Ammon's horn (tissue), 1 donor: Measurements from ENCODE around the gene NEU3.
A peak's percentile ranks its signal among the peaks of the same experiment; 100 is the strongest.
"Not testable (repeated sequence)": the region's sequence is repeated elsewhere in the genome, so short reads cannot be mapped to it uniquely, and the experiment has no call there.

ENCODE experiments used
- DNase-seq: peaks from one replicate; pipeline ENCODE4 v3.0.0-alpha.2; 2016; ENCODE audit warnings: low spot score

Gene NEU3

GRCh38 chr11:74984070-74984469 is 4.7 kb upstream of the NEU3 start:
- no peak for DNase-seq

DNA sequence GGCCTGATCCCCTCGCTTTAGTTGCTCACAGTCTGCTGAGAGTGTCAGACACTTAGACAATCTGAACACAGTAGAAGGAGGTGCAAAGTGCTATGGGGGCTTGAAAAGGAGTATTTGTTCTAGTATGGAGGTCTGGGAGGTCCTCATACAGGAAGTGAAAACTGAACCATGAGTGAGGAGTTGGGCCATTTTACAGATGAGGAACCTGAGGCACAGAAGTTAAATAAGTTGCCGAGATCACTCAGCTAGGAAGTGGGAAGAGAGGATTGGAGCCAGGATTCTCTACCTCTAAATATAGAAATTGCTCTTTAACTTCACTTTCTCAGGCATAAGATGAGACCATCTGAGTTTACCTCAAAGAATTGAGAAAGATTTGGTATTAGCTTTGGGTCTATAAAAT is 4.0 kb upstream of the NEU3 start:
- no peak for DNase-seq

GRCh38 chr11:74989260-74989638 is 516 bp downstream of the NEU3 start:
- no peak for DNase-seq

DNA sequence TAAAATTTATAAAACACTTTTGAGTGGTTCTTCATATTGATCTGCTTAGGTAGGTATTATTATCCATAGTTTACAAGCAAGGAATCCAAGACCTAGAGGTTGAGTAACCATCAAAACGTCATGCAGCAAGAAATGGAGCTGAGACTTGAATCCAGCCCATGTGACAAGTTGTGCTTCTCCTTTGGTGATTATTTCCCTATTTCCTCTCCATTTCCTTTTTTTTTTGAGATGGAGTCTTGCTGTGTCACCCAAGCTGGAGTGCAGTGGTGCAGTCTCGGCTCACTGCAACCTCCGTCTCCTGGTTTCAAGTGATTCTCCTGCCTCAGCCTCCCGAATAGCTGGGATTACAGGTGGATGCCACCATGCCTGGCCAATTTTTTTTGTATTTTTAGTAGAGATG is 1.4 kb downstream of the NEU3 start:
- DNase-seq: not testable (repeated sequence)

- no peak for DNase-seq
Observed at GRCh38 chr11:74990941-74991340, 2.2 kb downstream of the NEU3 start.

DNA sequence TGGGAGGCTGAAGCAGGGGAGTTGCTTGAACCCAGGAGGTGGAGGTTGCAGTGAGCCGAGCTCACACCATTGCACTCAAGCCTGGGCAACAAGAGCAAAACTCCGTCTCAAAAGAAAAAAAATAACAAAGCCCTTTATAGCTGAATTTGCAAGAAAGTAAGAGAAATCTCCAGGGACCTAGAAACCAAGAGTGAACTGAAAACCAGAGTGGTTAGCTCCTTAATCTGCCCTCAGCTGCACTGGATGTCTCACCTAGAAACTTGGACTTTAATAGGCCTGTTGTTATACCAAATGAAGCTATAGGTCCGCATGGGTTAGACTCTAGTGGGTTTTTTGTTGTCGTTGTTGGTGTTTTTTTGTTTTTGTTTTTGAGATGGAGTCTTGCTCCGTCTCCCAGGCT is 4.1 kb downstream of the NEU3 start:
- DNase-seq: no peak

DNA sequence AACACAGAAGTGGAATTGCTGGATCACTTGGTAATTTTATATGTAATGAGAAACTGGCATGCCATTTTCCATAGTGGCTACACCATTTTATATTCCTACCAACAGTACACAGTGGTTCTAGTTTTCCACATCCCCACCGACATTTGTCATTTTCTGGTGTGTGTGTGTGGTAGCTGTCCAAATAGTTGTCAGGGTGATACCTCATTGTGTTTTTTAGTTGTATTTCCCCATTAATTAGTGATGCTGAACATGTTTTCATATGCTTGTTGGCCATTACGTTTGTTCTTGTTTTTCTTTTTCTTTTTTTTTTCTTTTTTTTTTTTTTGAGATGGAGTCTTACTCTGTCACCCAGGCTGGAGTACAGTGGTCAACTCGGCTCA is 12.2 kb downstream of the NEU3 start:
- DNase-seq: no peak

GRCh38 chr11:75001686-75002085 is 13.0 kb downstream of the NEU3 start:
- no peak for DNase-seq

DNA sequence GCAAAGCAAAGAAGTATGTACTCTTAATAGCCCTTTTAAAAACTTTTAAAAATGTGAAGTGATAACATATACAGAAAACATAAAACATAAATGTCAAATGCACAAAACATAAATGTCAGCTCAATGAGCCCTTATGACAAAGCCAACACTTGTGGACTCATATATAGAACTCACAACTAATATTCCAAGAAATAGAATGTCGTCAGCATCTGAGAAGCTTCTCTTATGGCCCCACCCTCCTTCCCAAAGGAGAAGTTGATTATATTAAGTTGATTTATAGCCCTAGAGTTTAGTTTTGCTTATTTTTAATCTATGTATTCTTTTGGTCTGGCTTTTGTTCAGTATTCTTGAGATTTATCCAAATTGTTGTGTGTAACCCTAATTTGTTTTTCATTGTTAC is 13.8 kb downstream of the NEU3 start:
- no peak for DNase-seq

GRCh38 chr11:75004215-75004614 is 15.5 kb downstream of the NEU3 start:
- no peak for DNase-seq

DNA sequence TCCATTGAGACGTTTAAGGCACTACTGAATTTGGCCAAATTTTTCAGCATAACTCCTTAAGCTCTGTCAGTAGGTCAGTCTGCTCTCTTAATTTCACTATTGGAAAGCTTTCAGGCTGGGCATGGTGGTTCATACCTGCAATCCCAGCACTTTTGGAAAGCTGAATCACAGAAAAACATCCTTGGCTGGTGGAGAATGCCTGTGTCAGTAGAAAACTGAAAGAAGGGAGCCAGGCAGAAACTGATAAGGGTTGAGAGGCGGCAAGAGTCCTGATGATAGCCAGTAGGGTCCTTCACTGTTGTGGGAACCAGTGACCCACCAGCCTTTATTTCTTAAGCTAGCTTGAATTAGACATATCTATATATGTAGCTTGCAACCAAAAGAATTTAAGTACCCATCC is 22.6 kb downstream of the NEU3 start:
- DNase-seq: no peak

DNA sequence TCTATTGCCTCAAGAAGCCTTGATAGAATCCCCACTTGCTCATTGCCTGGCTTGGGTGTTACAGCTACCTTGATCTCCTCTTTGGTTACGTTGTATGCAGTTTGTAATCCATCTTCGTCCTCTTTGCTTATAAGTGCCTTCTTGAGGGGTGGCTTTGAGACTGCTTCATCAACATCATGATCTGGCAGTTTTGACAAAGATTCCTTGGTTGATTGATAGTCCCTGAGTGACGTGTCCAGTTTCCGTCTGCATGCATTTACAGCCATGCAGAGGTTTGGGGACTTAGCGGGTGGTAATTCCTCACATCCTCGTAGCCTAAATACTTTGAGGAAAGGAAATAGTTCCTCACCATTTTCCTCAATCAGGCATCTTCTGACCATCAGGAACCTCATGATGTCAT is 23.1 kb downstream of the NEU3 start:
- no peak for DNase-seq

DNA sequence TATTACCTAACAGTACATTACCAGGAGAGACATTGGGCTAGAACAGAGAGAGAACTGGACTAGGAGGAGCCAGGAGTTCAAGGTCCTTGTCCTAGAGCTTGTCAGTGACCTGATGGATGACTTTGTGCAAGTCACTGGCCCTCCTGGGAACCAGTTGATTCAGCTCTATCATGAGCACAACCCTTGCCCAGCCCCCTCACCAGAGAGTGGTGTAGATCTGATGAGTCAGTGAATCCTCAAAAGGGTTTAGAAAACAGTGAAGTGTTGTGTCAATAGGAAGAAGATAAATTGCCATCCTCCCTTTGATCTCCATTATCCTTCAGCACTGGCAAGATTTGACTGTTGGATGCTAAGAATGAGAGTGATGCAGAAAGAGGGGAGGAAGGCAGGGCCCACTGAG is 24.3 kb downstream of the NEU3 start:
- DNase-seq: no peak

DNA sequence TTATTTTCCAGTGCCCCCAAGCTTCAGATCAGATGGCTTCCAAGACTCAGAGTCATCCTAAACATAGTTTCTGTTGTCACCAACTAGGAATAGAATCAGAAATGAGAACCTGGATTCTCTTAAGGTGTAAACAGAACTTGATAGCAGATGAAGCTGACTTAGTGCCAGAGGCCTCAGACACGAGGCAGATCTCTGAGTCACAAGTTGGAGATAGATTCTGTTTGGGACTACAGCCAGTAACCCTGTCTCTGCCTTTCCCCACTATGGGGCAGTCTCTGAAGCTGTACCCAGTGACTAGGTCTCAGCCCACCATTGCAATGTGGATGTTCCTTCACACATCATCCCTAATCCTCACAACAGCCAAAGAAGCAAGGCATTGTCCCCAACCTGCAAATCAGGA is 25.4 kb downstream of the NEU3 start:
- DNase-seq: no peak

DNA sequence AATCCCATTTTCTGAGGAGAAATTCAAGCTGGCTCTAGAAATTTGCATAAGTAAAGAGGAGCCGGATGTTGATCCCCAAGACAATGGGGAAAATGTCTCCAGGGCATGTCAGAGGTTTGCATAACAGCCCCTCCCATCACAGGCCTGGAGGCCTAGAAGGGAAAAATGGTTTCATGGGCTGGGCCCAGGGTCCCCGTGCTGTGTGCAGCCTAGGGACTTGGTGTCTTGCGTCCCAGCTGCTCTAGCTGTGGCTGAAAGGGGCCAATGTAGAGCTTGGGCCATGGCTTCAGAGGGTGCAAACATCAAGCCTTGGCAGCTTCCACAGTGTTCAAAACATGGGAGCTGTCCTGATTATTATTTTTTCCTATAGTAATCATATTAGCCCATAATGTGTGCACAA is 30.5 kb downstream of the NEU3 start:
- DNase-seq: not testable (repeated sequence)

DNA sequence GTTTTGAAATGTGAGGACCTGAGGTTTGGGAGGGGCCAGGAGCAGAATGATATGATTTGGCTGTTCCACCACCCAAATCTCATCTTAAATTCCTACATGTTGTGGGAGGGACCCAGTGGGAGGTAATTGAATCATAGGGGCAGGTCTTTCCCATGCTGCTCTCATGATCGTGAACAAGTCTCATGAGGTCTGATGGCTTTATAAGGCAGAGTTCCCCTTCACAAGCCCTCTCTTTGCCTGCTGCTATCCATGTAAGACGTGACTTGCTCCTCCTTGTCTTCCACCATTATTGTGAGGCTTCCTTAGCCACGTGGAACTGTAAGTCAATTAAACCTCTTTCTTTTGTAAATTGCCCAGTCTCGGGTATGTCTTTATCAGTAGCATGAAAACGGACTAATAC is 31.6 kb downstream of the NEU3 start:
- DNase-seq: not testable (repeated sequence)

DNA sequence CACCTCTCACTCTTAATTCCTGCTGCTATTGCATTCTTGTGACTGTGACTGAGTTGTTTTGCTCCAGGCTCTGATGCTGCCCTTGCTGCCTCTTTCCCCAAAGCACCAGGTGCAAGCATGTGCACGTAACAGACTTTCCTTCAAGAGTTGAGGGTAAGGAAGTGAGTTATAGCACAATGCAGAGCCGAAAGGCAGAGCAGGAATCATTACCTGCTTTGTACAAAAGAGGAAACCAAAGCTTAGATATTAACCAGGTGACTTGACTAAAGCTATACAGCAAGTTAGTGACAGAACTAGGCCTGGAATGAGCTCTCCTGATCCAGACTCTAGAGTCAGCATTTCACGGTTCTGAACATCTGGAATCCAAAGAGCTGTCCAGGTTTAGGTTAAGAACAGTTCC is 33.6 kb downstream of the NEU3 start:
- DNase-seq: no peak

GRCh38 chr11:75022759-75023396 is 34.1 kb downstream of the NEU3 start:
- peak; percentile 91 for DNase-seq

GRCh38 chr11:75023446-75024067 is 34.8 kb downstream of the NEU3 start:
- DNase-seq: peak; percentile 30

- peak; percentile 71 for DNase-seq
Observed at GRCh38 chr11:75024068-75024449, 35.3 kb downstream of the NEU3 start.

DNA sequence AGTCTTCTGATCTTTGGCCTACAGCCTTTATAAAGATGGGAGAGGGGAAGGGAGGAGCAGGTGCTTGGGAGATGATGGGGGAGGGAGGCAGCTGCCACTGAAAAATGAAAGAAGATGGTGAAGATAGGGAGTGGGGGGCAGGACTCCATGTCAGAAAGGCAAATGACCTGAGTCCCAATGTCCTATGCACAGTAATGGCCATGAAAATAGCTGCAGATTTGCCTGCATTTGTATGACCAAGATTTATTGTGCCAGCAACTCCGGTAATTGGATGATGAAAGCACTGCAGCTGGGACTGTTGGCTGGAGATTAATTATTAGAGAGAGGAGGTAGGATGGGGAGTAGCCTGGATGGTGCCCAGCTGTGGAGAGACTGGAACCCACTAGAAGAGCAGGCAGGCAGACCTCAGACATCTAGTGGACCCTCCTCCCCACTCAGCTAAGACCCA is 36.1 kb downstream of the NEU3 start:
- peak; percentile 40 for DNase-seq

- no peak for DNase-seq
Observed at GRCh38 chr11:75025561-75025960, 36.8 kb downstream of the NEU3 start.

GRCh38 chr11:75028321-75028720 is 39.6 kb downstream of the NEU3 start:
- DNase-seq: no peak

- no peak for DNase-seq
Observed at GRCh38 chr11:75028724-75029123, 40.0 kb downstream of the NEU3 start.
